ENCODE results near the gene MGLL.
"Not testable (repeated sequence)": the region's sequence is repeated elsewhere in the genome, so short reads cannot be mapped to it uniquely, and the experiment has no call there.

Gene MGLL

GRCh38 chr3:127707851-127708411 is 114.4 kb downstream of the MGLL start:
- DNase-seq (ENCODE audit: low read depth), result no peak

GRCh38 chr3:127706785-127707351 is 115.4 kb downstream of the MGLL start:
- no peak for DNase-seq (ENCODE audit: low read depth)

- no peak for DNase-seq (ENCODE audit: low read depth)
These were observed 116.0 kb downstream of the MGLL start for GRCh38 chr3:127706312-127706711.

- not testable (repeated sequence) for DNase-seq (ENCODE audit: low read depth)
These were observed 117.5 kb downstream of the MGLL start for GRCh38 chr3:127704840-127705239.

GRCh38 chr3:127702151-127702578 is 120.2 kb downstream of the MGLL start:
- DNase-seq (ENCODE audit: low read depth), result no peak

GRCh38 chr3:127701280-127701911 is 120.9 kb downstream of the MGLL start:
- DNase-seq (ENCODE audit: low read depth), result no peak

- no peak for DNase-seq (ENCODE audit: low read depth)
These were observed 121.9 kb downstream of the MGLL start for GRCh38 chr3:127700406-127700805.

- no peak for DNase-seq (ENCODE audit: low read depth)
These were observed 122.7 kb downstream of the MGLL start for GRCh38 chr3:127699416-127700300.

- DNase-seq (ENCODE audit: low read depth), result no peak
These were observed 123.5 kb downstream of the MGLL start for GRCh38 chr3:127698691-127699415.

GRCh38 chr3:127698286-127698685 is 124.0 kb downstream of the MGLL start:
- no peak for DNase-seq (ENCODE audit: low read depth)

- no peak for DNase-seq (ENCODE audit: low read depth)
These were observed 124.6 kb downstream of the MGLL start for GRCh38 chr3:127697551-127698240.

GRCh38 chr3:127694467-127695215 is 127.7 kb downstream of the MGLL start:
- no peak for DNase-seq (ENCODE audit: low read depth)

- DNase-seq (ENCODE audit: low read depth), result no peak
These were observed 128.9 kb downstream of the MGLL start for GRCh38 chr3:127693336-127693843.

- DNase-seq (ENCODE audit: low read depth), result no peak
These were observed 129.6 kb downstream of the MGLL start for GRCh38 chr3:127692501-127693335.

GRCh38 chr3:127691974-127692373 is 130.3 kb downstream of the MGLL start:
- no peak for DNase-seq (ENCODE audit: low read depth)

GRCh38 chr3:127691489-127691888 is 130.8 kb downstream of the MGLL start:
- no peak for DNase-seq (ENCODE audit: low read depth)

- DNase-seq (ENCODE audit: low read depth), result no peak
These were observed 131.4 kb downstream of the MGLL start for GRCh38 chr3:127690823-127691452.

- no peak for DNase-seq (ENCODE audit: low read depth)
These were observed 132.2 kb downstream of the MGLL start for GRCh38 chr3:127690106-127690505.

GRCh38 chr3:127689266-127689860 is 133.0 kb downstream of the MGLL start:
- DNase-seq (ENCODE audit: low read depth), result no peak

Measured in stimulated activated CD8-positive, alpha-beta memory T cell treated with anti-CD3 and anti-CD28 coated beads, Interleukin-15, amount 100 ng/mL, for 1 hour (primary cell).